Body of pancreas (tissue), 4 donors: ENCODE measurements around the gene STAT1.

Source experiments
- POLR2A ChIP-seq, 3 donors: fragments of 450-650 bp; IDR thresholded peaks; one replicate each; pipeline ENCODE4 v1.6.1; 2016; ENCODE audit warnings: antibody characterized with exemption in 3 of 3, mild to moderate bottlenecking in 2 of 3
- TF ChIP-seq, protein P1 (sequence below), 7 experiments: fragments of 450-650 bp in 4 of 7; fragments of 200-600 bp in 3 of 7; sonication (generic) in 3 of 7; IDR thresholded peaks; one replicate each; pipeline ENCODE4 v1.5.1; 2016 to 2019; ENCODE audit warnings: antibody characterized with exemption in 7 of 7

GRCh38 chr2:191018643-191019119 is 4.7 kb upstream of the STAT1 start:
- TF ChIP-seq, protein P1, sequence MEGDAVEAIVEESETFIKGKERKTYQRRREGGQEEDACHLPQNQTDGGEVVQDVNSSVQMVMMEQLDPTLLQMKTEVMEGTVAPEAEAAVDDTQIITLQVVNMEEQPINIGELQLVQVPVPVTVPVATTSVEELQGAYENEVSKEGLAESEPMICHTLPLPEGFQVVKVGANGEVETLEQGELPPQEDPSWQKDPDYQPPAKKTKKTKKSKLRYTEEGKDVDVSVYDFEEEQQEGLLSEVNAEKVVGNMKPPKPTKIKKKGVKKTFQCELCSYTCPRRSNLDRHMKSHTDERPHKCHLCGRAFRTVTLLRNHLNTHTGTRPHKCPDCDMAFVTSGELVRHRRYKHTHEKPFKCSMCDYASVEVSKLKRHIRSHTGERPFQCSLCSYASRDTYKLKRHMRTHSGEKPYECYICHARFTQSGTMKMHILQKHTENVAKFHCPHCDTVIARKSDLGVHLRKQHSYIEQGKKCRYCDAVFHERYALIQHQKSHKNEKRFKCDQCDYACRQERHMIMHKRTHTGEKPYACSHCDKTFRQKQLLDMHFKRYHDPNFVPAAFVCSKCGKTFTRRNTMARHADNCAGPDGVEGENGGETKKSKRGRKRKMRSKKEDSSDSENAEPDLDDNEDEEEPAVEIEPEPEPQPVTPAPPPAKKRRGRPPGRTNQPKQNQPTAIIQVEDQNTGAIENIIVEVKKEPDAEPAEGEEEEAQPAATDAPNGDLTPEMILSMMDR (IDR thresholded peaks at IDR 0.05), result no peak
- no peak for TF ChIP-seq POLR2A (IDR thresholded peaks at IDR 0.05)
